K562 (cell line): ENCODE measurements around the gene KLF1. TPM values are rescaled to one million over a fixed set of nuclear protein-coding genes. Genes with fewer than 3 reads are reported as not detected.

Experiments
- BCLAF1 ChIP-seq, 2 experiments: fragments of 450-650 bp in 1 of 2; IDR thresholded peaks; 2 replicates each; pipeline ENCODE4 v1.6.1; 2011 to 2017; ENCODE audit warnings: low read depth in 2 of 2, antibody characterized with exemption in 1 of 2, borderline replicate concordance in 1 of 2, low read length in 1 of 2, mild to moderate bottlenecking in 1 of 2, mixed read lengths in 1 of 2; ENCODE audit not compliant: control insufficient read depth in 1 of 2
- DACH1 ChIP-seq: fragments of 450-650 bp; IDR thresholded peaks from 2 replicates; pipeline ENCODE4 v1.6.1; 2018; ENCODE audit not compliant: partially characterized antibody
- FUS ChIP-seq: fragments of 200-400 bp; formaldehyde crosslinking; optimal IDR thresholded peaks from 2 replicates; pipeline ENCODE3; 2017; ENCODE audit warnings: low read depth, low read length
- NCOR1 ChIP-seq: fragments of 450-650 bp; IDR thresholded peaks from 2 replicates; pipeline ENCODE4 v1.6.1; 2016; ENCODE audit warnings: mild to moderate bottlenecking, moderate library complexity
- NR4A1 ChIP-seq, 2 experiments: fragments of 250-450 bp in 1 of 2; fragments of 450-650 bp in 1 of 2; sonication (Bioruptor Pico) in 1 of 2; IDR thresholded peaks; 2 replicates each; pipeline versions ENCODE4 v1.4.0 to v1.6.1; 2016 to 2020; ENCODE audit warnings: mild to moderate bottlenecking in 2 of 2, missing compliant biosample characterization in 1 of 2, missing genetic modification characterization in 1 of 2, moderate library complexity in 1 of 2
- SP1 ChIP-seq: sonication (generic); formaldehyde crosslinking; IDR thresholded peaks from 2 replicates; pipeline ENCODE4 v1.8.1; 2022; ENCODE audit warnings: mild to moderate bottlenecking, missing genetic modification reagents
- SUPT5H ChIP-seq: fragments of 450-650 bp; IDR thresholded peaks from 2 replicates; pipeline ENCODE4 v1.6.1; 2016
- XRCC3 ChIP-seq: fragments of 450-650 bp; IDR thresholded peaks from 2 replicates; pipeline ENCODE4 v1.6.1; 2017; ENCODE audit warnings: mild to moderate bottlenecking, moderate library complexity
- ZNF143 ChIP-seq: sonication (generic); formaldehyde crosslinking; IDR thresholded peaks from 2 replicates; pipeline ENCODE4 v1.9.0; 2022; ENCODE audit warnings: mild to moderate bottlenecking, missing genetic modification reagents
- ZNF384 ChIP-seq: IDR thresholded peaks from 2 replicates; pipeline ENCODE4 v1.6.1; 2012; ENCODE audit warnings: low read depth, low read length, improper control_type of control experiment
- ZNF668 ChIP-seq: fragments of 250-450 bp; sonication (Bioruptor Pico); IDR thresholded peaks from 2 replicates; pipeline ENCODE4 v1.8.0; 2022; ENCODE audit warnings: mild to moderate bottlenecking, inconsistent platforms
- ZNF707 ChIP-seq: fragments of 250-450 bp; sonication (Bioruptor Pico); conservative IDR thresholded peaks from 2 replicates; pipeline ENCODE4 v1.8.0; 2022; ENCODE audit warnings: inconsistent platforms, mild to moderate bottlenecking, moderate library complexity
- polyA plus RNA-seq, 8 experiments: library from polyadenylated mRNA; depleted of rRNA in 4 of 8; stranded (reverse) in 5 of 8; unstranded in 3 of 8; fragments of >200 nt; fragmentation: Nextera tagmentation in 2 of 8; fragmentation: Illumina TruSeq in 1 of 8; extraction: Ambion mirVana in 2 of 8; extraction: Trizol in 1 of 8; gene quantifications; 2 replicates each; pipeline versions ENCODE4 v1.2.1 to v1.2.3, GENCODE V29; 2011 to 2014; ENCODE audit warnings: inconsistent platforms in 1 of 8, missing spikeins in 1 of 8
- total RNA-seq, 7 experiments: library from RNA; depleted of rRNA in 6 of 7; stranded (reverse); fragments of >200 nt in 6 of 7; fragmentation: Illumina TruSeq in 2 of 7; extraction: Trizol in 2 of 7; gene quantifications; 2 replicates each; pipeline versions ENCODE4 v1.2.1 to v1.2.3, GENCODE V29; 2011 to 2021; ENCODE audit warnings: low replicate concordance in 1 of 7
- TF ChIP-seq, protein P1 (sequence below): sonication (generic); formaldehyde crosslinking; IDR thresholded peaks from 2 replicates; pipeline ENCODE4 v1.8.0; 2022; ENCODE audit warnings: mild to moderate bottlenecking, low read depth, missing genetic modification reagents
- TF ChIP-seq, protein P2 (sequence below): sonication (generic); formaldehyde crosslinking; IDR thresholded peaks from 2 replicates; pipeline ENCODE4 v1.8.1; 2023; ENCODE audit warnings: mild to moderate bottlenecking, missing genetic modification reagents
- TF ChIP-seq, protein P3 (sequence below): fragments of 250-450 bp; sonication (Bioruptor Pico); IDR thresholded peaks from 2 replicates; pipeline ENCODE4 v1.4.0; 2020
- TF ChIP-seq, protein P4 (sequence below): sonication (generic); formaldehyde crosslinking; IDR thresholded peaks from 2 replicates; pipeline ENCODE4 v1.8.1; 2023; ENCODE audit warnings: mild to moderate bottlenecking, missing genetic modification reagents, moderate library complexity
- TF ChIP-seq, protein P5 (sequence below): IDR thresholded peaks from 3 replicates; pipeline ENCODE4 v1.6.1; 2011; ENCODE audit warnings: borderline replicate concordance, mild to moderate bottlenecking; ENCODE audit not compliant: insufficient read length, insufficient read depth

The KLF1 gene
- total and polyA plus RNA-seq, 9 of the 15 experiments (the other 6 are each of a cell fraction or from before 2014, with no cell fraction given), result 8.4 to 163 (median 47.3) TPM

DNA sequence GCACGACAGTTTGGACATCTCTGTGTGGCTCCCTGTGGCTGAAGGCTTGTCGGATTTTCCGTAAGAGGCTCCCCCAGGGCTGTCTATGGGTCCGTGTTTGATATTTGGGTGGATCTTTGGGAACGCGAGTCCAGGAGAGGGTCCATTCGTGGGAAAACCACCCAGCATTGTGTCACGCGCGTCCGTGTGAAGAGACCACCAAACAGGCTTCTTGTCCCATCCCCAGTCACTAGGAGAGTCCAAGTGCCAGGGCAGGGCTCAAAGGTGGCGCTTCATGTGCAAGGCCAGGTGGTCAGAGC, 2.4 kb downstream of the KLF1 start (continued):
- TF ChIP-seq ZNF384 (no peak), DACH1 (no peak), SUPT5H (no peak), BCLAF1 (IDR thresholded peaks at IDR 0.05; ENCODE audit: borderline replicate concordance in 1 of 2, control insufficient read depth in 1 of 2, low read depth in 2 of 2, low read length in 1 of 2) (no peak), ZNF143 (CRISPR knock-in tag) (0 out of 2 replicates have a peak, but pooled peaks have one; percentile 19), SP1 (CRISPR knock-in tag) (no peak), FUS (no peak), NCOR1 (no peak), ZNF668 (CRISPR knock-in tag) (peak; percentile 67; the same call in 1 of the 2 replicates), NR4A1 (CRISPR knock-in tag; IDR thresholded peaks at IDR 0.05) (no peak), NR4A1 (tag; IDR thresholded peaks at IDR 0.05) (peak; percentile 80), XRCC3 (no peak), ZNF707 (CRISPR knock-in tag) (no peak)
- TF ChIP-seq, protein P1, sequence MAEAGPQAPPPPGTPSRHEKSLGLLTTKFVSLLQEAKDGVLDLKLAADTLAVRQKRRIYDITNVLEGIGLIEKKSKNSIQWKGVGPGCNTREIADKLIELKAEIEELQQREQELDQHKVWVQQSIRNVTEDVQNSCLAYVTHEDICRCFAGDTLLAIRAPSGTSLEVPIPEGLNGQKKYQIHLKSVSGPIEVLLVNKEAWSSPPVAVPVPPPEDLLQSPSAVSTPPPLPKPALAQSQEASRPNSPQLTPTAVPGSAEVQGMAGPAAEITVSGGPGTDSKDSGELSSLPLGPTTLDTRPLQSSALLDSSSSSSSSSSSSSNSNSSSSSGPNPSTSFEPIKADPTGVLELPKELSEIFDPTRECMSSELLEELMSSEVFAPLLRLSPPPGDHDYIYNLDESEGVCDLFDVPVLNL, result no peak
- TF ChIP-seq, protein P2, sequence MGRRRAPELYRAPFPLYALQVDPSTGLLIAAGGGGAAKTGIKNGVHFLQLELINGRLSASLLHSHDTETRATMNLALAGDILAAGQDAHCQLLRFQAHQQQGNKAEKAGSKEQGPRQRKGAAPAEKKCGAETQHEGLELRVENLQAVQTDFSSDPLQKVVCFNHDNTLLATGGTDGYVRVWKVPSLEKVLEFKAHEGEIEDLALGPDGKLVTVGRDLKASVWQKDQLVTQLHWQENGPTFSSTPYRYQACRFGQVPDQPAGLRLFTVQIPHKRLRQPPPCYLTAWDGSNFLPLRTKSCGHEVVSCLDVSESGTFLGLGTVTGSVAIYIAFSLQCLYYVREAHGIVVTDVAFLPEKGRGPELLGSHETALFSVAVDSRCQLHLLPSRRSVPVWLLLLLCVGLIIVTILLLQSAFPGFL, result no peak
- TF ChIP-seq, protein P3, sequence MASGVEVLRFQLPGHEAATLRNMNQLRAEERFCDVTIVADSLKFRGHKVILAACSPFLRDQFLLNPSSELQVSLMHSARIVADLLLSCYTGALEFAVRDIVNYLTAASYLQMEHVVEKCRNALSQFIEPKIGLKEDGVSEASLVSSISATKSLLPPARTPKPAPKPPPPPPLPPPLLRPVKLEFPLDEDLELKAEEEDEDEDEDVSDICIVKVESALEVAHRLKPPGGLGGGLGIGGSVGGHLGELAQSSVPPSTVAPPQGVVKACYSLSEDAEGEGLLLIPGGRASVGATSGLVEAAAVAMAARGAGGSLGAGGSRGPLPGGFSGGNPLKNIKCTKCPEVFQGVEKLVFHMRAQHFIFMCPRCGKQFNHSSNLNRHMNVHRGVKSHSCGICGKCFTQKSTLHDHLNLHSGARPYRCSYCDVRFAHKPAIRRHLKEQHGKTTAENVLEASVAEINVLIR, result no peak
- TF ChIP-seq, protein P4, sequence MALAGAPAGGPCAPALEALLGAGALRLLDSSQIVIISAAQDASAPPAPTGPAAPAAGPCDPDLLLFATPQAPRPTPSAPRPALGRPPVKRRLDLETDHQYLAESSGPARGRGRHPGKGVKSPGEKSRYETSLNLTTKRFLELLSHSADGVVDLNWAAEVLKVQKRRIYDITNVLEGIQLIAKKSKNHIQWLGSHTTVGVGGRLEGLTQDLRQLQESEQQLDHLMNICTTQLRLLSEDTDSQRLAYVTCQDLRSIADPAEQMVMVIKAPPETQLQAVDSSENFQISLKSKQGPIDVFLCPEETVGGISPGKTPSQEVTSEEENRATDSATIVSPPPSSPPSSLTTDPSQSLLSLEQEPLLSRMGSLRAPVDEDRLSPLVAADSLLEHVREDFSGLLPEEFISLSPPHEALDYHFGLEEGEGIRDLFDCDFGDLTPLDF (CRISPR knock-in tag), result no peak
- TF ChIP-seq, protein P5, sequence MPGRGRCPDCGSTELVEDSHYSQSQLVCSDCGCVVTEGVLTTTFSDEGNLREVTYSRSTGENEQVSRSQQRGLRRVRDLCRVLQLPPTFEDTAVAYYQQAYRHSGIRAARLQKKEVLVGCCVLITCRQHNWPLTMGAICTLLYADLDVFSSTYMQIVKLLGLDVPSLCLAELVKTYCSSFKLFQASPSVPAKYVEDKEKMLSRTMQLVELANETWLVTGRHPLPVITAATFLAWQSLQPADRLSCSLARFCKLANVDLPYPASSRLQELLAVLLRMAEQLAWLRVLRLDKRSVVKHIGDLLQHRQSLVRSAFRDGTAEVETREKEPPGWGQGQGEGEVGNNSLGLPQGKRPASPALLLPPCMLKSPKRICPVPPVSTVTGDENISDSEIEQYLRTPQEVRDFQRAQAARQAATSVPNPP, result no peak
